Measurements from ENCODE around the gene CLSTN2.

CLSTN2 gene

GRCh38 chr3:140052771-140053702 is 118.1 kb downstream of the CLSTN2 start:
- DNase-seq (ENCODE audit: low read depth, low spot score) = no peak

GRCh38 chr3:140053794-140054193 is 118.8 kb downstream of the CLSTN2 start:
- DNase-seq (ENCODE audit: low read depth, low spot score) = no peak

- DNase-seq (ENCODE audit: low read depth, low spot score) = no peak
Measured at GRCh38 chr3:140055092-140055791, 120.3 kb downstream of the CLSTN2 start.

- no peak for DNase-seq (ENCODE audit: low read depth, low spot score)
Measured at GRCh38 chr3:140056047-140056446, 121.1 kb downstream of the CLSTN2 start.

GRCh38 chr3:140061211-140061610 is 126.2 kb downstream of the CLSTN2 start:
- DNase-seq (ENCODE audit: low read depth, low spot score) = no peak

GRCh38 chr3:140062461-140062860 is 127.5 kb downstream of the CLSTN2 start:
- no peak for DNase-seq (ENCODE audit: low read depth, low spot score)

GRCh38 chr3:140067487-140067886 is 132.5 kb downstream of the CLSTN2 start:
- no peak for DNase-seq (ENCODE audit: low read depth, low spot score)

- no peak for DNase-seq (ENCODE audit: low read depth, low spot score)
Measured at GRCh38 chr3:140068494-140069017, 133.6 kb downstream of the CLSTN2 start.

- no peak for DNase-seq (ENCODE audit: low read depth, low spot score)
Measured at GRCh38 chr3:140073278-140074045, 138.5 kb downstream of the CLSTN2 start.

- DNase-seq (ENCODE audit: low read depth, low spot score) = no peak
Measured at GRCh38 chr3:140076552-140076951, 141.6 kb downstream of the CLSTN2 start.

GRCh38 chr3:140077406-140077805 is 142.4 kb downstream of the CLSTN2 start:
- DNase-seq (ENCODE audit: low read depth, low spot score) = no peak

- DNase-seq (ENCODE audit: low read depth, low spot score) = no peak
Measured at GRCh38 chr3:140078343-140078742, 143.4 kb downstream of the CLSTN2 start.

- no peak for DNase-seq (ENCODE audit: low read depth, low spot score)
Measured at GRCh38 chr3:140078940-140079339, 144.0 kb downstream of the CLSTN2 start.

- no peak for DNase-seq (ENCODE audit: low read depth, low spot score)
Measured at GRCh38 chr3:140081887-140082286, 146.9 kb downstream of the CLSTN2 start.

GRCh38 chr3:140085001-140085400 is 150.0 kb downstream of the CLSTN2 start:
- DNase-seq (ENCODE audit: low read depth, low spot score) = no peak

GRCh38 chr3:140086642-140087041 is 151.7 kb downstream of the CLSTN2 start:
- DNase-seq (ENCODE audit: low read depth, low spot score) = no peak

GRCh38 chr3:140088058-140088457 is 153.1 kb downstream of the CLSTN2 start:
- no peak for DNase-seq (ENCODE audit: low read depth, low spot score)

- DNase-seq (ENCODE audit: low read depth, low spot score) = no peak
Measured at GRCh38 chr3:140088513-140088912, 153.5 kb downstream of the CLSTN2 start.

GRCh38 chr3:140089403-140090072 is 154.6 kb downstream of the CLSTN2 start:
- DNase-seq (ENCODE audit: low read depth, low spot score) = no peak

- no peak for DNase-seq (ENCODE audit: low read depth, low spot score)
Measured at GRCh38 chr3:140091143-140091542, 156.2 kb downstream of the CLSTN2 start.

GRCh38 chr3:140092848-140093536 is 158.0 kb downstream of the CLSTN2 start:
- no peak for DNase-seq (ENCODE audit: low read depth, low spot score)

Measured in brain pericyte (primary cell).